GM18520 (cell line): Measurements from ENCODE around the gene HOXC6.
A peak's percentile ranks its signal among the peaks of the same experiment; 100 is the strongest.

Experiments used
- ATAC-seq: cut with Tn5 transposase; IDR thresholded peaks from one replicate; pipeline ENCODE4 v1.9.1; 2021; ENCODE audit not compliant: unreplicated experiment

HOXC6 gene

DNA sequence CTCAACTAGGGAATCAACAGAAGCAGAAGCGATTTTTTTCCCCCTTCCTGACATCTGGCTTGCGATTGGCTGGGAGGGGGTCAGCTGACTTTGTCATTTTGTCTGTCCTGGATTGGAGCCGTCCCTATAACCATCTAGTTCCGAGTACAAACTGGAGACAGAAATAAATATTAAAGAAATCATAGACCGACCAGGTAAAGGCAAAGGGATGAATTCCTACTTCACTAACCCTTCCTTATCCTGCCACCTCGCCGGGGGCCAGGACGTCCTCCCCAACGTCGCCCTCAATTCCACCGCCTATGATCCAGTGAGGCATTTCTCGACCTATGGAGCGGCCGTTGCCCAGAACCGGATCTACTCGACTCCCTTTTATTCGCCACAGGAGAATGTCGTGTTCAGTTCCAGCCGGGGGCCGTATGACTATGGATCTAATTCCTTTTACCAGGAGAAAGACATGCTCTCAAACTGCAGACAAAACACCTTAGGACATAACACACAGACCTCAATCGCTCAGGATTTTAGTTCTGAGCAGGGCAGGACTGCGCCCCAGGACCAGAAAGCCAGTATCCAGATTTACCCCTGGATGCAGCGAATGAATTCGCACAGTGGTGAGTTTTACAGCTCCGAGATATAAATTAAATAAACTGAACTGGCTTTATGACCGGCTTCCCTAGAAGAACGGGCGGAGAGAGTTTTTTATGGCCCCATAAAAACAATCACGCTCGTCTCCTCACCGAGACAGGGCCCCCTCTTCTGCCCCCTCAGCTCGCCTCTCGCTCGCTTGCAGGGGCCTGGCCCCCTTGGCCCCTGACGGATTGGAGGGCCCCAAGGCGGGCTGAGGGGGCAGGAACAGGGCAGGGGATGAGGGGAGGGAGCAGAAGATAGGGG lies at the start of gene HOXC6:
Gene HOXC6 (plus strand): TSS at position 127 of the 888 bp plus-strand sequence. CDS start 82 bp downstream, at position 209.
- no peak for ATAC-seq

DNA sequence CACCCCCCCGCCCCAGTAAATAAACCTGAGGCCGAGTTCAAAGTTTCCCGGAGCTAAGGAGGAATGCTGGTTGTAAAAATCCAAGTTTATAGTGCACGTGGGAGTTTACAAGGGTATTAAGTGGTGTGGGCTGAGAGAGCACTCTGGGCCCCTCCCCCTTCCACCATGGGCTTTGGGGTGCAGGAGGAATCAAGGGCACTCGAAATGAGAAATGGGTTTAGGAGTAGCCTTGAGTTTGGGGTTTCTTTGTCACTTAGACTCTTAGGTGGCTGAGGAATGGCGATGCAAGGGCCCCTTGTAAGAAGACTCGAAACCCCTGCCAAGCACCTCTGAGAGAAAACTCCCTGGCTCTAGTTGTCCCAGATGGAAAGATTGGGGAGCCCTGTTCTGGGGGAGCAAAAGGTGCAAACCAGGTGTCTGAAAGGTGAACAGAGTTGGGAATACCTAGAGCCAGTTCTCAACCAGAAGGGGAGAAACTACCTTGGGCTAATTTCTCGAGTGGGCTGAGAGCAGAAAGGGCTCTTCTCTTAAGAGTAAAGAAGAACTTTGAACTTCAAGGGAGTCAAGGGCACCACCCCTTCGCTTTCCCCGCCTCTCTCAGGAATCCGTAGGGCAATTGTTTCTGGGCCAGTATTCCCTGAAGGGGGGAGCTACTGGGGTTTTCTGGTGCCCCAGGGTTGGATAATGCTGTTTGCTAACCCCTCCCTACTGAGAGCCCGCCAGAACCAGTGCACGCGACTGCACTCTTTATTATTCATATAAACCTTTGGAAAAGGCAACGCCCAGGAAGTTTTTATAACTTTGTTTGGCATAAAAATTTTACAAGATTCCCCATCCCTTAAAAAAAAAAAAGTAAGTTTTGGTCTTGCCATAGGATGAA lies 49.5 kb upstream of the HOXC6 start:
- no peak for ATAC-seq

DNA sequence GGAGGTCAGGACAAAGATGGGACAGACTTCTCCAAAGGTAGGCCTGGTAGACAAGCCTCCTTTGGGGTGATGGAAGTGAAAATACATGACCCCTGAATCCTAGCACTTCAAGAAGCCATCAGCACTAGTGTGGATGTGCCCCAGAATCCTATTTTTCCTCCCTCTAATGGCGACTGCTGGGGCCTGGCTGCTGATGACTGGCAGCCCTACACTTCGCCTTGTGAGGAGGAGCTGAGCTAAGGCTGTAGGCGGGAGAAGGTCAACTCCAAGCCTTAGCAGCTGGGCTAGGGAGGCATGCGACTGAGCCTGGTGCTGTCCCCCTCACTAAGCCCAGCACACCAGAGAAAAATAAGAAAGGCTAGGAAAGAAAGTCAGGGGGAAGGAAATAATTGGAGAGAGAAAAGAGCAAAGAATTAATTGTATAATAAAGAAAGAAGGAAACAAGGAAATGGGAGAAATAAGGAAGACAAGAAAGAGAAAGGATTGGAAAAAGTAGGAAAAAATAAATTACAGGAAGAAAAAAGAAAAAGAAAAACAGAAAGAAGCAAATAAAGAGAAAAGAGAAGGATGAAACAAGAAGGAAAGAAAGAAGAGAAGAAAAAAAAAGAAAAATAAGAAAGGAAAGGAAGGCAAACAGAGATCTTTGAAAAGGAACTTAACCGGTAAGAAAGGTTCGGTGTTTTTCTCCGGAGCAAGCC lies 48.0 kb upstream of the HOXC6 start:
- no peak for ATAC-seq

DNA sequence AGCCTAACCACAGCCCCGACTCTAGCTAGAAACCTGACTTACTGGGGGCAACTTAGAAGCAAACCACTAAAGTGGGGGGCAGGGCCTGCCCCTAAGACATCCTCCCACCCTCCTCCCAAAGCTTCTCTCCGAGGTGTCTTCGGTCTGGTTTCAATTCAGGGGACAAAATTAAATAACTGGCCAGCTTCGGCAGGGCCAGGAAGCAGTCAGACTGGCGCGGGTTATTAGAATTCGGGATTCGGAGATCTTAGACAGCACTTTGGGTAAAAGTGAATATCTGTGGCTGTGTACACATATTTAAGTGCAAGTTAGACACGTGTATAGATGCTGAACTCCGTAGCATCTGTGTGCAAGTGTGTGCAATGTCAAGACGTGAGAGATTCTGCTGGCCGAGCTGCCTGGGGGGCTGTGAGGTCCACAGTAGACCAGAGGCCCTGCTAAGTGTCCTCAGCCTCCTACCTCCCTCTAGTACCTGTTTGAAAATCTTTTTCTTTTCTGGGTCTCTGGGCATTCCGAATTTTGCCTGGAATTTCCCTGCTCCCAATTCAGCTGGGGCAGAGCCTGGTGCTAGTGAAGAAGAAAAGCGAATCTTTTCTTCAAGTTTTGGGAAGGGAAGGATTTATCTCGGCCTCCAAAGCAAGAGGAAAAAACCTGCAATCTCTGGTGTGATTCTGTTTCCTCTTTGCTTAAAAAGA lies 47.3 kb upstream of the HOXC6 start:
- no peak for ATAC-seq

DNA sequence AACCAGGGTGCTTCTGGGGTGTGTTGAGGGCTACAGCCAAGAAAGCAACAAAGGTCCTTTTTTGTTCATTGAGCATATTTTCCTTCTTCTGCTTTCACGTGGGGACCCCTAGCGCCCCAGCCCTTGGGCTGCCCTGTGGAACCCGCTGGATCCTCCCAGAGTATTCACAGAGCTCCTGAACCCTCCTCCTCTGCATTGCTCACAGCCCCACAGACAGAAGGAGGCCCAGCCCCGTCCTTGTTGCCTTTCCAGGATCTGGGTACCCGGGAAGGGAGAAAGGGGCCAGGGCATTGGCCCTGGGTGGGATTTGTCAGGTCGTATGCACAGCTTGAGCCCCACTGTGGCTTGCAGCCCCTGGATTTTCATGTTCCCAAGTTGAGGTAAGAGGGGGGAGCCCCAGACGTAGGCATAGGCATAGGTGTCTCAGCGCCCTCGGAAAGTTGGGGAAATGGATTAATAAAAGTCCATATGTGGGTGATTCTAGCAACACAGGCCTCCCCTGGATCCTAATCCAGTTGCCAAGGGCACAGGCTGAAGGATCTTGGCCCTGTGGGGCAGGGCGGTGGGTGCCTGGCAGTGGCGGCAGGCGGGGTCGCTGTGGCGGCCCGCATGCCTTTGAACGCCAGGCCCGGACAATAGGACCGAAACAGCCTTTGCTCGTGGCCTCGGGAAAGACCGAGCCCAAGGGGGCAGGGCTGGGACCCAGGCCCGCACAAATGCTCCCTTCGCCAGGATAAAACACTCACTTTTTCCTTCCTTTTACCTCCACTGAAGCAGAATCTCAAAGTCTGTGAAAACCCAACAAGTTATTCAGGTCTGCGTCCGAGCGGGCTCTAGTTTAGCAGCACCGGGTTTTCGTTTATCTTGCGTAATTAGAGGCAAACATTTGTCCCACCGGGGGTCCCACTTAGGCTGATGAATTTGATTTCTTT lies 46.3 kb upstream of the HOXC6 start:
- ATAC-seq = no peak

DNA sequence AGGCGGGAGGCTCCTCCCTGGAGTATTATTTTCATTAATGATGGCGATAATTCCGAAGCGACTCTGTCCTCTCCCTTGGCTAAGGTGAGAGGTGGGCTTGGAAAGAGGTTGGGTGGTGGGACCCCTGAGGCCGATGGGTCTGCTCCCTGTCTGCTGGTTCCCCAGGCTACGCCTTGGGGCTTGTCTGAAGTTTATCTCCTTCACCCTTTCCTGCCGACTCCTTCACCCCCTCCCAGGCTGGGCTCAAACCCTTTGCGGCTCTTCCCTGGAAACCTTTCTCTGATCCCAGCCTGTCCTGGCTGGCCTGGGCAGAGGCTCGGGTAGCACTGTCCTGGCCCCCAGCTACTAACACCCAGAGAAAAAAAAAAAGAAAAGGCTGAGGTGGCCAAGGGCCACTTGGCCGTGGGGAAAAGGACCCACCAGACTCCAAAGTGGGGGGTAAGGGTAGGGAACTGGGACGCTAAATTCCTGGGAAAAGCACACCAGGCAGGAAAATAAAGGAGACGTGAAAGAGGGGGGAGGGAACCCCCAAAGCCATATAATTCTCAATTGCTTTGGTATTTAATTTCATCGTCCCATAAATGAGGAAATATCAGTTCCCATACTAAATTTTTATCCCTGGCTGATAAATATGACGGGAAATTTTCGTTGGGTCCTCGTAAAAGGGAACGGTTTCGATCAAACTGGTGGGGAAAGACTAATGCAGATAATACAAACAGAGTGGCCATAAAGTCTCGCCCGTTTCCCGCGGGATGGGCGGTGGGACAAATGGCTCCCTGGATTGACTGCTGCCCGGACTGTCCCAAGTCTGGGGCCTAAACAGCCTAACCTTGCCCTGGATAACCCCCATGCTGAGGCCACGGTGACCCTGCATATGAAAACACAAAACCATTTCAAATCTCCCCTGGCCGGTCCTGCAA lies 45.3 kb upstream of the HOXC6 start:
- ATAC-seq = no peak

DNA sequence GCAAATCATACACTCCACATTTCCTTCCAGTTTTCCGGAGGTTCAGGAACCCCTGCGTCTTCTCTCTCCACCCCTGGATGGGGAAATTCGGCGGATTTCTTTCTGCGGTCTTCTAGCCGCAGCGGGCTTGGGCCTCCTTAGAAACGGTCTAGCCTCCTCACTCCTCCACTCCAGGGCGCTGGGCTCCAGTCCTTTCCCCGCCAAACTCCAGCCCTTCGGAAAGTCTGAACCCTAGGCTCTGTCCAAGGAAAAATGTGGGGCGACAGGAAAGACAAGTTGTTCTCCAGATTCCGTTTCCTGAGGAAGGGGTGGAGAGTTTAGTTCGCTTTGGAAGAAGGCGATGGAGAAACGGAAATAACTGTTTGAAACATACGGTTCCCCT lies 44.7 kb upstream of the HOXC6 start:
- no peak for ATAC-seq

DNA sequence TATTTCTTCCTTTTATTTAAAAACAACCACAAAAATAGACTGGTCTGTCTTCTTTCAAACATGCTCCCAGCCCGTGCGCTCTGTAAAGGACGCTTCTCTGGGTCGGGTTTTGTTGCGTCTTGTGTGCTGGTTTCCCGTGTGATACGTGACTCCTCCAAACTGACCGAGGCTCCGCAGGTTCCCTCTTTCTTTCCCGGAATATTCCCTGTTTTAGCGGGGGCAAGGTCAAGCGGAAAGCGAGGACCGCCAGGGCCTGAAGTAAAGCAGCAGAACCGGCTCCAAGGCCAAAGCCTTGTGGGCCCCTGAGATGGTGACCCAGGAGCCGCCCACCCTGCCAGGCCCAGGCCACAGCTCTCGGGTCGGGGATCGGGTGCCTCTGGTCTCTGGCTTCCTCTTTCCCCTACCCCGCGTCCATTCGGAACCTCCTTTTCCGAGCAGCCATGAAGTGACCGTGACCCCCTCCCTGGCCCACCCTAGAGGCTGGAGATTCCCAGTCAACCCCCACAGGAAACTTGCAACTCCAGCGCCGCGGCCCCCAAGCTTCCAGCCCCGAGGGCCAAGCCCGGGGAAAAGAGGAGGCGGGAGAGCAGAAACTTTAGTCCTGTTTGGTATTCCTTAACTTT lies 44.2 kb upstream of the HOXC6 start:
- ATAC-seq = no peak

DNA sequence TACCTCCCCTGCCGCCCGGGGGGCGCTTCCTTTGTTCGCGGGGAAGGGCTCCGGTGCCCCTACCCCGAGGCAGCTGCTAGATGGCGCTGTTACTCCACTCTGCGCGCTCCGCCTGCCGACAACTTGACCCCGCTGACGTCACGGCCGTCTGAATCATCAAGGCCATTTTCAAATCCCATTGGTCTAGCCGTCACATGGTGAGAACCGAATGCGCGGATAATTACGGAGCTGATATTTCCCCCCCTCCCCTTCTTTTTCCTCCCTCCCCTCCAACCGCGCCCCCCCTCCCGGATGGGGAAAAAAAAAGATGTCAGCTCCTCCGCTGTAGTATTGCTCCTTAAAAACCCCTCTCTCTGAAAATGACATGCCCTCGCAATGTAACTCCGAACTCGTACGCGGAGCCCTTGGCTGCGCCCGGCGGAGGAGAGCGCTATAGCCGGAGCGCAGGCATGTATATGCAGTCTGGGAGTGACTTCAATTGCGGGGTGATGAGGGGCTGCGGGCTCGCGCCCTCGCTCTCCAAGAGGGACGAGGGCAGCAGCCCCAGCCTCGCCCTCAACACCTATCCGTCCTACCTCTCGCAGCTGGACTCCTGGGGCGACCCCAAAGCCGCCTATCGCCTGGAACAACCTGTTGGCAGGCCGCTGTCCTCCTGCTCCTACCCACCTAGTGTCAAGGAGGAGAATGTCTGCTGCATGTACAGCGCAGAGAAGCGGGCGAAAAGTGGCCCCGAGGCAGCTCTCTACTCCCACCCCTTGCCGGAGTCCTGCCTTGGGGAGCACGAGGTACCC lies 43.1 kb upstream of the HOXC6 start, which contains the start of gene HOXC10:
Gene HOXC10 (plus strand): TSS at position 246 of the 791 bp plus-strand sequence. CDS start 114 bp downstream, at position 360.
- peak; percentile 70 for ATAC-seq

DNA sequence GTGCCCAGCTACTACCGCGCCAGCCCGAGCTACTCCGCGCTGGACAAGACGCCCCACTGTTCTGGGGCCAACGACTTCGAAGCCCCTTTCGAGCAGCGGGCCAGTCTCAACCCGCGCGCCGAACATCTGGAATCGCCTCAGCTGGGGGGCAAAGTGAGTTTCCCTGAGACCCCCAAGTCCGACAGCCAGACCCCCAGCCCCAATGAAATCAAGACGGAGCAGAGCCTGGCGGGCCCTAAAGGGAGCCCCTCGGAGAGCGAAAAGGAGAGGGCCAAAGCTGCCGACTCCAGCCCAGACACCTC lies 42.6 kb upstream of the HOXC6 start:
- ATAC-seq = no peak

DNA sequence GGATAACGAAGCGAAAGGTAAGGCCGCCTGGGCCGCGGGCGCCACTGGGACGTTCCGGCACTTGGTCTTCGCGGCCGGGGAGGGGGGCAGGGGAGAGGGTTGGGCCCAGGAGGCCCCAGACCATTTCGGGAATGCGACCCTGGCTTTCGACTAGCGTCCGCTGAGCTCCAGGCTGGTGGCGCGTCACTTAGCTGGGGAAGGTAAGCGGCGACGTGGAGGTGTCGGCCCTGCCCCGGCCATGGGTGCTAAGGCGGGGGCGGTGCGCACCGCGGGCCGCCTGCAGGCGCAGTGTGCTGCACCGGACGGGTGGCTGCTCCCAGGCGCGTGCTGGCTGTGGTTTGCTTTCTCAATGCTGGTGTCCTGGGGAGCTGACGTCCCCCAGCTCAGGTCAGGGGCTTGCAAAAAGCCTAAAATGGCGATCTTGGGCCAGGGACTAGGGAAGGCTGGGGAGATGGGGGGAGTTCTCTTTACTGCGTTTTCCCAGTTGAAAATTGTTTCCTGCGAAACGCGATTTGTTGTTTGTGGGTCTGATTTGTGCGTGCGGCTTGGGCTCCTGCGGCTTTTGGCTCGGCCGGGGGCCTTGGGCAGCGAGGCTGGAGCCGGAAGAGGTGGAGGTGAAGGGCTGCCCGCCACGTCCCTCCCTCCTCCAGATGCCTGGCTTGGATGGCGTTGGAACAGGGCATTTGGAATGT lies 42.1 kb upstream of the HOXC6 start:
- no peak for ATAC-seq

DNA sequence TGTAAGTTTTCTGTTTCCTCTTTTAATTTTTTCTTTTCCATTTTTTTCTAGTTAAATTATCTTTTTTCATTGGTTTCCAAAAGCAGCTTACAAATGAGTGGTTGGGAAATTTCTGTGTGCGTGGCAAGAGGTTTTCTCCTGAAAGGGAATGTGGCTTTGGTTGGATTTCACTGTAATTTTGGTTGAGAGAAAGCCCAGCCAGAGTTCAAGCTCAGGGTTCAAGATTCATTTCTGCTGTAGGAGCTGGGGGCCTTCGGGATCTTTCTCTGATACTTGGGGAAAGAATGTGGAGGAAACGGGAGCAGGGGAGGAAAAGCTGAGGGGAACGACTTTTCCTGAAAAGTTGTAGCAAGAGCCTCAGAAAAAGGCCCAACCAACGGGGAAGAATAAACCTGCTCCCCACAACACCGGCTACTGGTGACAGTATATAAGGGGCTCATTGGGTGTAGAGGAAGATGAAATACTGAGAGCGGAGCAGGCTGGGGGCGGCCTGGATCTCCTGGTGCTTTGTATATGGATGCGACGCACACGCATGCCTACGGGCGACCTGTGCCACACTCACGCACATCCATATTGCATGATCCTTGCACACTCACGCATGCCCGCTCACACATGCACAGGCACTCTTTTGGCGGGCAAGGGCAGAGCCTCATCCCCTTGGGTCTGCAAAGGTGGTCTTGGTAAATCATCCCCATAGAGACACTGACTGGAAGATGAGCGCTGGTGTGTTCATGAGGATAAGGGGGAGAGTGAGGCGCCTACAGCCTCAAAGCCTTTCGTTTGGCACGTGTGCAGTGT lies 41.4 kb upstream of the HOXC6 start:
- ATAC-seq = no peak

DNA sequence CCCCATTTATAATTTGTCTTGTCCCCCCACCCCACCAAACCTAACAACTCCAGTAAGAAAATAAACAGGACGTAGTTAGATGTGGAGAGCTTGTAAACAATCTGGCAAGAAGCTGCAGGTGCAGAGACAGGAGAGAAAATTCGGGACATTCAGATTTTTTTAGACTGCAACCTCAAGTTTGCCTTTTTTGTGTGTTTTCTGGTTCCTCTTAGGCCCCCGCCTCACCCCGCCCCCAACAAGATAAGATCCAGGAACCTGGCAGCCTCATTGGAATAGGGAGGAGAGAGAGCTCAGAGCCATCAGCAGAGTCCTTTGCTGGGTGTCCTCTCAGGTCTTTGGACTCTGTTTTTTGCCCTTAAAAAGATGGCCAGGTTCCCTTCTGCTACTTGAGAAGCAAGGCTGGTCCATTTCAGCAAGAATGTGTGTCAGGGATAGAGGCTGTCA lies 40.4 kb upstream of the HOXC6 start:
- no peak for ATAC-seq

DNA sequence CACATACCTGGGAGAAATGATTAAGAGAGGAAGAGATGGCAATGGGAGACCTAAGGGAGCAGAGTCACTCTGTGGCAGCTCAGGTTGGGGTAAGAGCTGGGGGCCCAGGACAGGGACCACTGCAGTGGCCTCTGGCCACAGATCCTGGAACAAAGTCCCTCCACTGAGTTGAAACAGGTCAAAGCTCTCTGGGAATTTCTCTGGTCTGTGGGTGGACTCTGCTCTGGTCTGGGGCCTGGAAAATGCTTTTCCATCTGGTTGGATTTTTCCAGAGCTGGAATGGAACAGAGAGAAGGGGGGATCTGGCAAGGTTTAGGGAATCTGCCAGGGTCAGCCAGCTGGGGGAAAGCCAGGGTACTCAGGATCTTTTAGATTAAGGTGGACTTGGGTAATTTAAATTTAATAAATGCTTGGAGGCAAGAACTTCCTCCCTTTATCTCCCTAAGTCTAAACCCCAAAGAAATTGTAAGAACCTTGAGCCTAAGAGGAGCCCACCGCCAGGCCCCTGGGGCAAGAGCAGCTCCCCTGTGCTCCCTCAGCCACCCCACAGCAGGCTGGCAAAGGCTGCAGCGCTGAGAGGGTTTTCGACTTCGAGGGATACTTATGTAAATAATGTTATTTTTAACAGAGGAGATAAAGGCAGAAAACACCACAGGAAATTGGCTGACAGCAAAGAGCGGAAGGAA lies 39.6 kb upstream of the HOXC6 start:
- no peak for ATAC-seq
